ENCODE results near the gene DMBX1.

DMBX1 gene

GRCh38 chr1:46455951-46456350, 33.7 kb upstream of the DMBX1 start:
- ATAC-seq = no peak

GRCh38 chr1:46456411-46456963, 33.1 kb upstream of the DMBX1 start:
- TF ChIP-seq ZFP30 (CRISPR knock-in tag; IDR thresholded peaks at IDR 0.05) (no peak), POU6F1 (CRISPR knock-in tag; IDR thresholded peaks at IDR 0.05; ENCODE audit: borderline replicate concordance, low read depth) (no peak), ZFP3 (CRISPR knock-in tag; IDR thresholded peaks at IDR 0.05) (no peak), ZNF70 (CRISPR knock-in tag; IDR thresholded peaks at IDR 0.05) (no peak), TCF4 (CRISPR knock-in tag; IDR thresholded peaks at IDR 0.05; ENCODE audit: borderline replicate concordance) (no peak)
- ATAC-seq = no peak

More at GRCh38 chr1:46455951-46456350, 33.7 kb upstream of the DMBX1 start:
- TF ChIP-seq OSR1 (CRISPR knock-in tag; IDR thresholded peaks at IDR 0.05) (no peak), ZFP30 (CRISPR knock-in tag; IDR thresholded peaks at IDR 0.05) (no peak), ZNF565 (CRISPR knock-in tag; conservative IDR thresholded peaks at IDR 0.05; ENCODE audit: low read depth) (no peak), ARNTL (CRISPR knock-in tag; IDR thresholded peaks at IDR 0.05; ENCODE audit: borderline replicate concordance, low read depth) (no peak), CSRNP3 (CRISPR knock-in tag; IDR thresholded peaks at IDR 0.05) (no peak), CSDC2 (CRISPR knock-in tag; IDR thresholded peaks at IDR 0.05) (no peak), ISL1 (CRISPR knock-in tag; IDR thresholded peaks at IDR 0.05) (no peak), TSHZ2 (CRISPR knock-in tag; IDR thresholded peaks at IDR 0.05) (no peak), CREB5 (CRISPR knock-in tag; IDR thresholded peaks at IDR 0.05; ENCODE audit: low read depth) (no peak), ESRRG (CRISPR knock-in tag; IDR thresholded peaks at IDR 0.05) (no peak), ZNF8 (CRISPR knock-in tag; IDR thresholded peaks at IDR 0.05) (no peak), ZC3H10 (CRISPR knock-in tag; IDR thresholded peaks at IDR 0.05) (no peak), POU6F1 (CRISPR knock-in tag; IDR thresholded peaks at IDR 0.05; ENCODE audit: borderline replicate concordance, low read depth) (no peak), PPARA (CRISPR knock-in tag; IDR thresholded peaks at IDR 0.05; ENCODE audit: borderline replicate concordance) (no peak), ZNF70 (CRISPR knock-in tag; IDR thresholded peaks at IDR 0.05) (no peak), TCF4 (CRISPR knock-in tag; IDR thresholded peaks at IDR 0.05; ENCODE audit: borderline replicate concordance) (no peak), SNAI2 (CRISPR knock-in tag; IDR thresholded peaks at IDR 0.05) (no peak), ZFP3 (CRISPR knock-in tag; IDR thresholded peaks at IDR 0.05) (no peak), GLIS3 (CRISPR knock-in tag; IDR thresholded peaks at IDR 0.05) (no peak), TOX (CRISPR knock-in tag; IDR thresholded peaks at IDR 0.05; ENCODE audit: borderline replicate concordance) (no peak)

- no peak for TF ChIP-seq PATZ1 (CRISPR knock-in tag; IDR thresholded peaks at IDR 0.05; ENCODE audit: borderline replicate concordance)
- TF ChIP-seq ZNF70 (CRISPR knock-in tag; IDR thresholded peaks at IDR 0.05) = no peak
- TF ChIP-seq ISL1 (CRISPR knock-in tag; IDR thresholded peaks at IDR 0.05) = no peak
- TF ChIP-seq ZC3H10 (CRISPR knock-in tag; IDR thresholded peaks at IDR 0.05) = no peak
- TF ChIP-seq ARNTL (CRISPR knock-in tag; IDR thresholded peaks at IDR 0.05; ENCODE audit: borderline replicate concordance, low read depth) = no peak
- no peak for TF ChIP-seq SNAI2 (CRISPR knock-in tag; IDR thresholded peaks at IDR 0.05)
- TF ChIP-seq CSRNP3 (CRISPR knock-in tag; IDR thresholded peaks at IDR 0.05) = no peak
- no peak for TF ChIP-seq CREB5 (CRISPR knock-in tag; IDR thresholded peaks at IDR 0.05; ENCODE audit: low read depth)
- ATAC-seq = no peak
Observed at GRCh38 chr1:46457178-46457577, 32.5 kb upstream of the DMBX1 start.

Data from SK-N-SH treated with all-trans-retinoic acid at 6 μM for 48 hours (cell line).